Measurements from ENCODE around the gene MITF. TPM values are rescaled to one million over a fixed set of nuclear protein-coding genes. Genes with fewer than 3 reads are reported as not detected.

The MITF gene
- polyA plus RNA-seq, 1 donor (not counting 4 experiments of a cell fraction or from before 2014, with no cell fraction given) = 2.7 TPM

DNA sequence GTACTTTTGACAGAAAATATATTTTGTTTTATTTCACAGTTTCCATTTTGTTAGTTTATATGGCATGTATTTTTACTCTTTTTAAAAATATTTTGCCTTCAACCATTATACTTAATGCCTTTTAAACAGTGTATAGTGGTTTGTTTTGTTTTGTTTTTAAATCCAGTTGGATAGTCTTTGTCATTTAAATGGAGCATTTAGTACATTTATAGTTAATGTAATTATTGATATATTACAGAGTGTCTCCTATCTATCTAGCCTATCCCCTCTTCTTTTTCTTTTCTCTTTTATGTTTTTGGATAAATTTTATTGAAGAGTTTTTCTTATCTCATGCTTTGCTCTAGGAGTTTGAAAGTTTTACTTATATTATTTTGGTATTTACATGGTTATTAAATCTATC, 263.9 kb downstream of the MITF start:
- Histone ChIP-seq H3K27ac (ENCODE audit: control insufficient read depth, insufficient read depth, low read length) (no peak overlapping the region), H4K20me1 (ENCODE audit: control insufficient read depth, extremely low read depth, insufficient read depth, low read length) (no peaks in the 10 kb centered on the region), H3K9ac (ENCODE audit: control insufficient read depth, extremely low read depth, insufficient read depth, low read length) (no peak overlapping the region), H3K27me3 (ENCODE audit: control insufficient read depth, extremely low read depth, insufficient read depth, low read length) (no peaks in the 10 kb centered on the region), H3K4me2 (ENCODE audit: control insufficient read depth, extremely low read depth, insufficient read depth, low read depth, low read length) (no peak overlapping the region), H2AFZ (ENCODE audit: control insufficient read depth, low read length) (no peak overlapping the region), H3K79me2 (ENCODE audit: control insufficient read depth, insufficient read depth, low read length) (no peaks in the 10 kb centered on the region), H3K4me1 (ENCODE audit: control insufficient read depth, extremely low read depth, insufficient read depth, low read length) (no peaks in the 10 kb centered on the region), H3K36me3 (ENCODE audit: control insufficient read depth in 2 of 2, extremely low read depth in 1 of 2, insufficient read depth in 2 of 2, low read length in 2 of 2) (no peaks in the 10 kb centered on the region), H3K4me3 (ENCODE audit: control insufficient read depth in 2 of 3, extremely low read depth in 1 of 3, insufficient read depth in 2 of 3, low read depth in 1 of 3, low read length in 3 of 3) (no peak overlapping the region), H3K9me3 (ENCODE audit: control insufficient read depth, low read depth, low read length) (no peaks in the 10 kb centered on the region), H3K9me1 (ENCODE audit: control insufficient read depth, extremely low read depth, insufficient read depth, low read length) (no peaks in the 10 kb centered on the region)
- no peak for FAIRE-seq
- dilution Hi-C loops (cut with MboI; ENCODE audit: extremely low pct_ligation_motif_present, low sequenced_read_pairs) = no loop called here
- TF ChIP-seq CTCF (optimal IDR thresholded peaks at IDR 0.05 in 1 of 3, IDR thresholded peaks at IDR 0.05 in 1 of 3, conservative IDR thresholded peaks at IDR 0.05 in 1 of 3; ENCODE audit: extremely low read depth in 1 of 3, insufficient read depth in 2 of 3, low read length in 3 of 3) (no peak), EZH2 (IDR thresholded peaks at IDR 0.05; ENCODE audit: low read length) (no peak)
- no peak for DNase-seq (ENCODE audit: low read depth, low spot score)

- DNase-seq (ENCODE audit: low read depth, low spot score) (no peak), FAIRE-seq (no peak)
- Histone ChIP-seq H3K4me3 (ENCODE audit: control insufficient read depth in 2 of 3, extremely low read depth in 1 of 3, insufficient read depth in 2 of 3, low read depth in 1 of 3, low read length in 3 of 3) (no peak overlapping the region), H3K4me1 (ENCODE audit: control insufficient read depth, extremely low read depth, insufficient read depth, low read length) (no peaks in the 10 kb centered on the region), H3K36me3 (ENCODE audit: control insufficient read depth in 2 of 2, extremely low read depth in 1 of 2, insufficient read depth in 2 of 2, low read length in 2 of 2) (no peaks in the 10 kb centered on the region), H3K9me3 (ENCODE audit: control insufficient read depth, low read depth, low read length) (no peaks in the 10 kb centered on the region), H3K9me1 (ENCODE audit: control insufficient read depth, extremely low read depth, insufficient read depth, low read length) (no peaks in the 10 kb centered on the region), H3K27ac (ENCODE audit: control insufficient read depth, insufficient read depth, low read length) (no peak overlapping the region), H4K20me1 (ENCODE audit: control insufficient read depth, extremely low read depth, insufficient read depth, low read length) (no peaks in the 10 kb centered on the region), H3K79me2 (ENCODE audit: control insufficient read depth, insufficient read depth, low read length) (no peaks in the 10 kb centered on the region), H3K27me3 (ENCODE audit: control insufficient read depth, extremely low read depth, insufficient read depth, low read length) (no peaks in the 10 kb centered on the region), H3K9ac (ENCODE audit: control insufficient read depth, extremely low read depth, insufficient read depth, low read length) (no peak overlapping the region), H2AFZ (ENCODE audit: control insufficient read depth, low read length) (no peak overlapping the region), H3K4me2 (ENCODE audit: control insufficient read depth, extremely low read depth, insufficient read depth, low read depth, low read length) (no peak overlapping the region)
- dilution Hi-C loops (cut with MboI; ENCODE audit: extremely low pct_ligation_motif_present, low sequenced_read_pairs) = no loop called here
- TF ChIP-seq EZH2 (IDR thresholded peaks at IDR 0.05; ENCODE audit: low read length) (no peak), CTCF (optimal IDR thresholded peaks at IDR 0.05 in 1 of 3, IDR thresholded peaks at IDR 0.05 in 1 of 3, conservative IDR thresholded peaks at IDR 0.05 in 1 of 3; ENCODE audit: extremely low read depth in 1 of 3, insufficient read depth in 2 of 3, low read length in 3 of 3) (no peak)
Measured at GRCh38 chr3:70006089-70006488, 266.8 kb downstream of the MITF start.

All from keratinocyte (primary cell).